Spleen (tissue), 11 donors: ENCODE data around the gene ERBB4. TPM values are rescaled to one million over a fixed set of nuclear protein-coding genes. Genes with fewer than 3 reads are reported as not detected.

Source experiments
- DNase-seq: peaks from one replicate; pipeline ENCODE4 v3.0.0-alpha.2; 2020
- H3K27ac ChIP-seq, 8 donors: fragments of 200-600 bp; sonication (generic) in 7 of 8; 1 replicate in 4 of 8; 2 replicates in 4 of 8; pipeline versions ENCODE4 v1.5.0 to v1.8.0; 2016 to 2021; ENCODE audit warnings: inconsistent platforms in 4 of 8, mild to moderate bottlenecking in 4 of 8, moderate library complexity in 1 of 8
- H3K27me3 ChIP-seq, 7 donors: fragments of 200-600 bp; sonication (generic) in 6 of 7; replicated peaks in 1 of 7; 1 replicate in 4 of 7; 2 replicates in 3 of 7; pipeline versions ENCODE4 v1.5.0 to v1.8.0; 2016 to 2021; ENCODE audit warnings: inconsistent platforms in 3 of 7, mild to moderate bottlenecking in 1 of 7
- H3K36me3 ChIP-seq, 6 donors: fragments of 200-600 bp; sonication (generic) in 5 of 6; 1 replicate in 4 of 6; 2 replicates in 2 of 6; pipeline versions ENCODE4 v1.5.0 to v1.8.0; 2016 to 2021; ENCODE audit warnings: inconsistent platforms in 2 of 6
- H3K4me1 ChIP-seq, 6 donors: fragments of 200-600 bp; sonication (generic) in 5 of 6; 1 replicate in 3 of 6; 2 replicates in 3 of 6; pipeline versions ENCODE4 v1.5.0 to v1.8.0; 2016 to 2021; ENCODE audit warnings: inconsistent platforms in 3 of 6
- H3K4me3 ChIP-seq, 8 donors: fragments of 200-600 bp; sonication (generic) in 7 of 8; 1 replicate in 4 of 8; 2 replicates in 4 of 8; pipeline versions ENCODE4 v1.5.0 to v1.8.0; 2016 to 2021; ENCODE audit warnings: inconsistent platforms in 4 of 8, mild to moderate bottlenecking in 4 of 8, moderate library complexity in 2 of 8
- H3K9me3 ChIP-seq, 8 donors: fragments of 200-600 bp; sonication (generic) in 7 of 8; 1 replicate in 4 of 8; 2 replicates in 4 of 8; pipeline versions ENCODE4 v1.5.0 to v1.8.0; 2016 to 2021; ENCODE audit warnings: inconsistent platforms in 4 of 8
- POLR2A ChIP-seq, 3 donors: fragments of 450-650 bp; IDR thresholded peaks; one replicate each; pipeline ENCODE4 v1.5.1; 2017; ENCODE audit warnings: antibody characterized with exemption in 3 of 3, mild to moderate bottlenecking in 1 of 3
- POLR2AphosphoS5 ChIP-seq, 3 donors: sonication (generic); formaldehyde crosslinking; IDR thresholded peaks; one replicate each; pipeline ENCODE4 v1.5.1; 2017; ENCODE audit warnings: antibody characterized with exemption in 3 of 3
- WGBS, 5 donors: extraction: QIAGEN DNeasy Blood & Tissue Kit in 3 of 5; methylation state at CpG; one replicate each; pipeline versions ENCODE4 v1.1.5 to v1.1.7; 2013 to 2018; 5-methylcytosine and 5-hydroxymethylcytosine counted together
- intact Hi-C: fragments of 100-400 bp; cut with DNase I; formaldehyde crosslinking; loops from one replicate; pipeline ENCODE4 v1.15.0; 2023; ENCODE audit warnings: low total_unique reads
- polyA plus RNA-seq, 3 donors: library from polyadenylated mRNA; stranded (reverse); fragments of 200-250 nt; gene quantifications; one replicate each; pipeline ENCODE4 v1.2.1, GENCODE V29; 2013
- total RNA-seq, 7 donors: library from RNA; depleted of rRNA in 3 of 7; stranded (reverse); fragments of >200 nt in 3 of 7; fragmentation: NEBNext Ultra II Directional in 4 of 7; extraction: Animal tissue kit (Norgen Biotek cat#: 25700) in 4 of 7; gene quantifications; one replicate each; pipeline versions ENCODE4 v1.1.0 to v1.2.1, GENCODE V29; 2016 to 2021
- TF ChIP-seq, protein P1 (sequence below), 11 experiments: fragments of 200-600 bp in 7 of 11; fragments of 450-650 bp in 4 of 11; sonication (generic) in 4 of 11; IDR thresholded peaks in 8 of 11; conservative IDR thresholded peaks in 3 of 11; 1 replicate in 7 of 11; 2 replicates in 4 of 11; pipeline versions ENCODE4 v1.4.0 to v1.8.0; 2016 to 2021; ENCODE audit warnings: antibody characterized with exemption in 11 of 11, inconsistent platforms in 4 of 11, mild to moderate bottlenecking in 1 of 11
- donor health status: healthy with polysubstance abuse.
- donor health status: DM: no; HTN: no; CAD: no; lungs with moderate emphysema.
- donor health status: DM: no; HTN: no; CAD: no.
- donor health status: Bipolar disorder and iron deficiency.
- donor health status: healthy.
- donor health status: DM: no; HTN: no; CAD: no.
- donor health status: DM: yes; HTN: yes; CAD: no.

Gene ERBB4
- total and polyA plus RNA-seq, 10 donors, result under 0.01 to 1.4 (median 0.35) TPM

DNA sequence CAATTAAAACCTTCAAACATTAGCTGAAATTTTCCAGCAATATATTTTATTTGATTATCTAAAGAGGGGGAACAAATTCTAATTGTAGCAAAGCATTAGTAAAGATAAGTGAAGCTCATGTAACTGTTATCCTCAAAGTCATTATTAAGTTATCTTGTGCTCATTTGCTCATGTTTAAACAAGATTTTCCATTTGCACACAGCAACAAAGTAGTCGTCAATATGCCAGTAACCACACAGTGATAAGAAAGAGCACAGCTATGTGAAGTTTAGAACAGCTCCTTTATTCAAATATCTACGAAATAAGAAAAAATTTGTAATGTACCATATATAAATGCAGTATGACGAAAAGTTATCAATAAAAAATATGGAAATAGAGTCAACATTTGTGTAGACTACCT is 159.5 kb downstream of the ERBB4 start:
- Histone ChIP-seq H3K9me3 (no peaks in the 10 kb centered on the region), H3K27me3 (no peaks in the 10 kb centered on the region), H3K4me1 (no peaks in the 10 kb centered on the region), H3K27ac (no peak overlapping the region), H3K4me3 (no peak overlapping the region), H3K36me3 (no peaks in the 10 kb centered on the region)
- intact Hi-C loops, result no loop called here
- no peak for DNase-seq
- TF ChIP-seq POLR2AphosphoS5 (IDR thresholded peaks at IDR 0.05) (no peak), POLR2A (IDR thresholded peaks at IDR 0.05) (no peak)
- TF ChIP-seq, protein P1, sequence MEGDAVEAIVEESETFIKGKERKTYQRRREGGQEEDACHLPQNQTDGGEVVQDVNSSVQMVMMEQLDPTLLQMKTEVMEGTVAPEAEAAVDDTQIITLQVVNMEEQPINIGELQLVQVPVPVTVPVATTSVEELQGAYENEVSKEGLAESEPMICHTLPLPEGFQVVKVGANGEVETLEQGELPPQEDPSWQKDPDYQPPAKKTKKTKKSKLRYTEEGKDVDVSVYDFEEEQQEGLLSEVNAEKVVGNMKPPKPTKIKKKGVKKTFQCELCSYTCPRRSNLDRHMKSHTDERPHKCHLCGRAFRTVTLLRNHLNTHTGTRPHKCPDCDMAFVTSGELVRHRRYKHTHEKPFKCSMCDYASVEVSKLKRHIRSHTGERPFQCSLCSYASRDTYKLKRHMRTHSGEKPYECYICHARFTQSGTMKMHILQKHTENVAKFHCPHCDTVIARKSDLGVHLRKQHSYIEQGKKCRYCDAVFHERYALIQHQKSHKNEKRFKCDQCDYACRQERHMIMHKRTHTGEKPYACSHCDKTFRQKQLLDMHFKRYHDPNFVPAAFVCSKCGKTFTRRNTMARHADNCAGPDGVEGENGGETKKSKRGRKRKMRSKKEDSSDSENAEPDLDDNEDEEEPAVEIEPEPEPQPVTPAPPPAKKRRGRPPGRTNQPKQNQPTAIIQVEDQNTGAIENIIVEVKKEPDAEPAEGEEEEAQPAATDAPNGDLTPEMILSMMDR (IDR thresholded peaks at IDR 0.05 in 8 of 11, conservative IDR thresholded peaks at IDR 0.05 in 3 of 11), result no peak
- WGBS, 5 donors, result 53 to 69% (median 65%) methylated on average over 3 of the region's 3 CpGs

DNA sequence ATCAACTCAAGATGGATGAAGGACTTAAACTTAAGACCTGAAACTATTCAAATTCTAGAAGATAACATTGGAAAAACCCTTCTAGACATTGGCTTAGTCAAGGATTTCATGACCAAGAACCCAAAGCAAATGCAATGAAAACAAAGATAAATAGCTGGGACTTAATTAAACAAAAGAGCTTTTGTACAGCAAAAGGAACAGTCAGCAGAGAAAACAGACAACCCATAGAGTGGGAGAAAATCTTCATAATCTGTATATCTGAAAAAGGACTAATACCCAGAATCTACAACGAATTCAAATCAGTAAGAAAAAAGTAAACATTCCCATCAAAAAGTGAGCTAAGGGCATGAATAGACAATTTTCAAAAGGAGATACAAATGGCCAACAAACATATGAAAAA is 171.2 kb downstream of the ERBB4 start:
- intact Hi-C loops, result no loop called here
- H3K27ac ChIP-seq, result no peak overlapping the region
- no peak for DNase-seq
- no peaks in the 10 kb centered on the region for H3K4me1 ChIP-seq
- no peak overlapping the region for H3K4me3 ChIP-seq
- no peak for TF ChIP-seq POLR2AphosphoS5 (IDR thresholded peaks at IDR 0.05)
- no peaks in the 10 kb centered on the region for H3K36me3 ChIP-seq
- H3K27me3 ChIP-seq, result no peaks in the 10 kb centered on the region
- 55 to 90% (median 65%) methylated on average over 1 of the region's 1 CpG for WGBS, 5 donors
- no peaks in the 10 kb centered on the region for H3K9me3 ChIP-seq

DNA sequence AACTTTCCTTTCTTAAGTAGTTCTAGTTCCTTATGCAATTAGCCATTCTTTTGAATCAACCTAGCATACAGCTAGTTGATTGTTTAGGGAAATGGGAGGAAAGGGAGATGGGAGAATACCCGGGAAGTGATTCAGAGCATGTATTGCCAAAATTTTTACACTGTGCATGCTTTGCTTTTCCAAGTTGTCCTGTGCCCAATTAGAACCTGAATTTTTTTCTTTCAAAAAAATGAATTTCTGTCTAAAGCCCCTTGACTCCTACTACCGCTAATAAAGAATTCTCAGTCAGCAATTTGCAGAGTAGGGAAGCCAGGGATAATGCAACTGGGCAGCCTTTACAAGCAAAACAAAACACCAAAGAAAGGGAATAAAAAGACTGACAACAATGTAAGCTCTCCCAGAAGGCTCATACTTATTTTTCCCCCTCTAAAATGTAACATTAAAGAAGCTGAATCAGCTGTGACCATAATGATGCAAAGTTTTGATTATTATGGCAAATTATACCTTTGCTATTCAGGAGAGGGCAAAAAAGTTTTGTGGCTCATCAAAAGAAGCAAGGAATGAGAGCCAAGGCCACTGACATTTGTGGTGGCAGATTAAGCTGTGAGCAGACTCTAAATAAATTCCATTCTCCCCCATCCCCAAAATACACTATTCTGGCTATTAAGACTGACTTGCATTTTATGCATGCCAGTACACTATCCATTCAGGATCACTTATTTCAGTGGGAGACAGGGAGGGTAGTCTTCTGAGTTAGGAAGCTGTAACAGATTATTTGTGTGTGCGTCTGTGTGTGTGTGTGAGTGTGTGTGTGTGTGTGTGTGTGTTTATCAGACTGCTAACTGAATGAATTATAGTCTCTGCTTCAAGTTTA is 174.3 kb downstream of the ERBB4 start:
- DNase-seq, result no peak
- Histone ChIP-seq H3K9me3 (no peaks in the 10 kb centered on the region), H3K36me3 (no peaks in the 10 kb centered on the region), H3K4me3 (no peak overlapping the region), H3K4me1 (no peaks in the 10 kb centered on the region), H3K27ac (no peak overlapping the region), H3K27me3 (no peaks in the 10 kb centered on the region)
- TF ChIP-seq POLR2AphosphoS5 (IDR thresholded peaks at IDR 0.05) (no peak), POLR2A (IDR thresholded peaks at IDR 0.05) (no peak)
- TF ChIP-seq, protein P1 (IDR thresholded peaks at IDR 0.05 in 8 of 11, conservative IDR thresholded peaks at IDR 0.05 in 3 of 11), result no peak
- intact Hi-C loops, result no loop called here
- WGBS, 5 donors, result 56 to 75% (median 69%) methylated on average over 3 of the region's 3 CpGs

DNA sequence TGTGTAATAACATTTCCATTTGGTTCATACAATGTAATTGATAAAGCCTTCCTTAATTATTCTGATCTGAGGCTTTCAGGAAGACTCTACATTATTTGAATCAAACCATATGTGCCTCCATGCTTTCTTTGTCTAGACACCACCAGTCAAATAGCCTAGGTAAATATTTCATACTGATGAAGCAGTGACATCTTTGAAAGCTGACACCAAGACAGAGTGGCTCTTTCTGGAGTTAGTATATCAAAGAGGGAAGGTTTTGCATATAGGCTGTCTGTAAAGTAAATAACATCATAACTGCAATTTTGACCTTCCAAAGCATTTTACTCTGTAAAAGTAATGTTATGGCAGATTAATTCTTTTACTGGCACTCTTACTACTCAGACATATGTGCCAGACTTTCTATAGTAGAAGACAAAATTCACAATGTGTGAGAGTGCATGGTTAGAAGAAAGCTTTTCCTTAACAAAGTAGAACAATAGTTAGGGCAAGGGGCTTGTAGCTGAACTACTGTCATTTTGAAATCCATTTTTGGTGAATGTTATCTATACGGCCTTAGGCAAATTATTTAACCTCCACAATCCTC is 177.3 kb downstream of the ERBB4 start:
- H3K27me3 ChIP-seq, result no peaks in the 10 kb centered on the region
- no peak overlapping the region for H3K27ac ChIP-seq
- H3K4me1 ChIP-seq, result no peaks in the 10 kb centered on the region
- intact Hi-C loops, result no loop called here
- H3K9me3 ChIP-seq, result no peaks in the 10 kb centered on the region
- H3K4me3 ChIP-seq, result no peak overlapping the region
- no peak for DNase-seq
- H3K36me3 ChIP-seq, result no peaks in the 10 kb centered on the region
- WGBS, 5 donors, result 53 to 71% (median 61%) methylated on average over 1 of the region's 1 CpG
- TF ChIP-seq, protein P1 (IDR thresholded peaks at IDR 0.05 in 8 of 11, conservative IDR thresholded peaks at IDR 0.05 in 3 of 11), result no peak
- TF ChIP-seq POLR2AphosphoS5 (IDR thresholded peaks at IDR 0.05) (no peak), POLR2A (IDR thresholded peaks at IDR 0.05) (no peak)
